Activated T-helper 9 cell treated with anti-CD3 and anti-CD28 coated beads, Interleukin-2, amount 50 U/mL, for 16 hours (primary cell): Measurements from ENCODE around the gene IGLL1.
"Not testable (repeated sequence)": the region's sequence is repeated elsewhere in the genome, so short reads cannot be mapped to it uniquely, and the experiment has no call there.

Source experiments
- DNase-seq: peaks from one replicate; pipeline ENCODE4 v3.0.0-alpha.2; 2020; ENCODE audit warnings: low read depth

IGLL1 gene

DNA sequence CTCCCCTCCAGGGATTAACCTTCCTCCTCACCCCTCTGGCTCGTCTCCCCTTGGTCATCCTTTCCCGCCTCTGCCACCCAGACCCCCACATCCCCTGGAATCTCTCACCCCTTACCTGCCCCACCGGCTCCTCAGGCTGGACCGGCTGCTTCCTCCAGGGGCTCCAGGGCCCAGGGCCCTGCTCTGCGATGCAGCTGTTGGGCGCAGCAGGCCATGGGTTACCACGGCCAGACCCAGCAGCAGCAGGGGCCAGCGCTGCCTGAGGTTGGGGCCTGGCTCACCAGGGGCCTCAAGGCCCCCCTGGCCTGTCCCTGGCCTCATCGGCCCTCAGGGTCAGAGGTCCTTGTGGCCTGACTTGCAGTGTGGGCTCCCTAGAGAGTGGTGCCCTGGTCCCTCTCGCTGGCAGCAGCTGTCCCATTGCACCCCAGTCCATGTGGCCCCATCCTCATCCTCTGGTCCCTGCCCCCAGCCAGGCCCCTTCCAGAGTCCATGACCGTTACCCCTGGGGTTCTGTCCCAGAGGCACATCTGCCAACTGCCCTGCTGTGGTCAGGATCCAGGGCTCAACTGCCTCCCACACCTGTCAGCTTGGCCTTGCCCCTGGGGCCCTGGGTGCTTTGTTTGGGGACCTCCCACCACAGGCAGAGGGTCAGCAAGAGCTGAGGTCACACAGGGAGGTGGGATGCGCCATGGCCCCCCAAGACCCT, at the start of gene IGLL1:
IGLL1 (minus strand) TSS at position 421 of the 706 bp plus-strand sequence; CDS start at position 321, 100 bp downstream.
- no peak for DNase-seq

- DNase-seq, result not testable (repeated sequence)
Measured at GRCh38 chr22:23628056-23628743, 48.1 kb upstream of the IGLL1 start.

DNA sequence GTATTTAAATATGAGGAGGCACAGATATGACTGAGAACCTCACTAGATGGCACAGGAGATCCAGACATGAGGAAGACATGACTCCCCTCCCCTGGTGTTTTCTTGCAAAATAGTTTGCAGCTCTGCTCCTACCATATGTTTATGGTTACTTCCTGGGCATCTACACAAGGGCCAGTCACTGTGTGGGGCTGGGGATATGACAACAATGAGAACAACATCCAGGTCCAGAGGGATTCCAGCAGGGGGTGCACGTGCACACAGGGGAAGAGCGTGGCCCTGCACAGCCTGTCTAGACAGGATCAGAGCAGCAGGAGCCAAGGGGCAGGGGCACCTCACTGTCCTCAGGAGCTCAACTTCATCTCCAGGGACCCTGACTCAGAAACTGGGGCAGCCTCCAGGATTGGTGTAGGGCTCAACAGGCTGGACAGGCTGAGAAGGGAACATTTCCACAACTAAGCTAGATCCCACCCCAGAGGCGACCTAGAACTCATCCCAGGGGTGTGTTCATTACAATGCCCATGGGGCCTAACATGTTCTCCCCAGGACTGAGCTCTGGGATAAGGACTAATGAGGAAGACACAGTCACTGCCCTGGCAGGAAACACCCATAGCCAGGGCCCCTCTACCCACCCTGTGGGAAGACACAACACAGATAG, 47.4 kb upstream of the IGLL1 start:
- DNase-seq, result peak; percentile 30

GRCh38 chr22:23626286-23626975, 46.3 kb upstream of the IGLL1 start:
- DNase-seq, result no peak

DNA sequence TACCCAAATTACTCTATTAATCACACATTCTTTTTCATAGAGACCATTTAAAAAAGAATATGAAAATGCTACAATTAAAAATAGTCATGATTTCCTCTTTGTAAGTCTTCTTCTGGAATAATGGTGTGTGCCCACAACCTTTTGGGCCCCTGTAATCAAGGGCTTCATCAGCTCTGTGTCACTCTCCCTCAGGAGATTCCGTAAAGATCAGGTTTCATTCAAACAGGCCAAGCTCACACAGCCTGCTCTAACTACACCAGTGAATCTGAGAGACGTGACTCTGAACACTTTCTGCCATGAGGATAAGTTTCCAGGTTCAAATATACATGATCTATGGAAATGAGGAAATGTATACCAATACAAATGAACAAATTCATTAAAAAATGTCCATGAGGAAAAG, 42.5 kb upstream of the IGLL1 start:
- DNase-seq, result no peak

GRCh38 chr22:23621916-23622315, 41.8 kb upstream of the IGLL1 start:
- DNase-seq, result not testable (repeated sequence)

GRCh38 chr22:23621082-23621780, 41.1 kb upstream of the IGLL1 start:
- no peak for DNase-seq

GRCh38 chr22:23613193-23613972, 33.3 kb upstream of the IGLL1 start:
- no peak for DNase-seq

- DNase-seq, result no peak
Measured at GRCh38 chr22:23609983-23610781, 30.1 kb upstream of the IGLL1 start.

DNA sequence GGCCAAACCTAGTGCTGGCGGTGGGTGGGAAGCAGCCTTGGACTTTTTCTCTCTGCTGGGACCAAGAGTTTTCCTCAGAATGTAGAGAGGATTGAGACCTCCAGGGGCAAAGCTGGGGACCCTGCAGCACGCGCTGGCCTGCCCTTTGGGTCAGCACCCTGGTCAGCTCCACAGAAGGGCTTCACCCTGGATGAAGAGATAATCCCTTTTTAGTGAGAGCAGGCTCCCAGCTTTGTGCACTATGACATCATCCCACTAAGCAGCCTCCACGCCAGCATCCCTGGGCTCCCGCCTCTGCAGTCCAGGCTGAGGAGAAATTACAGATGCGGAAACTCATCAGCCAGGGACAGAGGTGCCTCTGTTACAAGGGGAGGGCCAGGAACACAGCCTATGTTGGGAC, 28.5 kb upstream of the IGLL1 start:
- no peak for DNase-seq

DNA sequence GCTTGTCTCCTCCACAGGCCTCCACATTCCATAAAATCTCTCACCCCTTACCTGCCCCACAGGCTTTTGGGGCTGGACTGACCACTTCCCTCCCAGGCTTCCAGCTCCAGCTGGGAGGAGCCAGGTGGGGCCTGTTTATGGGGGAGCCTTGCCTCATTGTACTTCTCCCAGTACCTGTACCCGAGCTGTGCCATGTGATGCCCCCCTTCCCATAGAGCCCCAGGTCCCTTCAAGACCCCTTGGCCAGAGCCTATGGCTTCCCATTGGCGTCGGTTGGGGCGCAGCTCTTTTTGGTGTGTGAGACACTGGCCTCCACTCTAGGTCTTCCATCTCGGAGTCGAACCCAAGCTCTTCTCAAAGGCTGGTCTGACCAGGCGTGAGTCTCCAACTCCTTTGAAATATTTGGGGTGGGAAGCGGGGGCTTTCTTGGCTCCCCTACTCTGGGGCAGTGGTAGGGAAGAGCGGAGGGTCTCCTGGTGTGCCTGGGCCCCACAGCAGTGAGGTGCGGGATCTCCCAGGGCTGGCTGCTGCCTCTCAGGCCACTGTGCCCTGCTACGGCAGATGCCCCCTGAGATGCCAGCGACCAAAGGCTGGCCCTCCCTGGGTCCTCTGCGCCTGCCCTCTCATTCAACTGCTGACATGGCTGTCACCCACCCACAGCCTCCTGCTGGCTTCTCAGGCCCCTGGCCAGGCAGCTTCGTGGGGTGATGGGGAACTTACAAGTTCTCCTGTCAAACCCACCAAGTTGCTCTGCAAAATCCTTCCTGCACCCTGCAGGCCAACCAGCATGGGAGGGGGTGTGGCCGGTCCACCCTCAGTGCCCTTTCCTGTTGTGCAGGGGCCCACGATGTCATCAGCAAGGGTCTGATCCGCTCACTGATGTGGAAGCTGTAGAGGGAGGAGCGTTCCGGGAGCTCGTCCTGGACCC, 26.4 kb upstream of the IGLL1 start:
- DNase-seq, result no peak

- no peak for DNase-seq
Measured at GRCh38 chr22:23604939-23605712, 25.0 kb upstream of the IGLL1 start.

DNA sequence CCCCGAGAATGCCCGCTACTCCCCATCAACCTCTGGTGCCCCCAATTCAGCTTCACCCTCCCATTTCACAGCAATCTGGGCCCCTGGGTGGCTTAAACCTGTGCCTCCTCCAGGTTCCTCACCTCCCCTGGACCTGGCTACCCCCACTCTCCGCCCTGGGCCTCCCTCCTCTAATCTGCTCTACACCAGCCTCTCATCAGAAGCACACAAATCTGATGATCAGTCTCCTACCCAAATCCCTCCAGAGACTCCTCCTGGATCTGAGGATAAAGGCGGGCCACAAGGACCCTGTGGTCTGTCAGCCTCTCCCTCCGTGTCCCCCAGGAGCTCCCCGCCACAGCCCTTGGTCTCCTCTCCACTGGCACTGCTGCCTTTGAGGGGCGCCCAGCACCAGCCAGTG, 23.2 kb upstream of the IGLL1 start:
- DNase-seq, result no peak

GRCh38 chr22:23598805-23599518, 18.9 kb upstream of the IGLL1 start:
- DNase-seq, result no peak

DNA sequence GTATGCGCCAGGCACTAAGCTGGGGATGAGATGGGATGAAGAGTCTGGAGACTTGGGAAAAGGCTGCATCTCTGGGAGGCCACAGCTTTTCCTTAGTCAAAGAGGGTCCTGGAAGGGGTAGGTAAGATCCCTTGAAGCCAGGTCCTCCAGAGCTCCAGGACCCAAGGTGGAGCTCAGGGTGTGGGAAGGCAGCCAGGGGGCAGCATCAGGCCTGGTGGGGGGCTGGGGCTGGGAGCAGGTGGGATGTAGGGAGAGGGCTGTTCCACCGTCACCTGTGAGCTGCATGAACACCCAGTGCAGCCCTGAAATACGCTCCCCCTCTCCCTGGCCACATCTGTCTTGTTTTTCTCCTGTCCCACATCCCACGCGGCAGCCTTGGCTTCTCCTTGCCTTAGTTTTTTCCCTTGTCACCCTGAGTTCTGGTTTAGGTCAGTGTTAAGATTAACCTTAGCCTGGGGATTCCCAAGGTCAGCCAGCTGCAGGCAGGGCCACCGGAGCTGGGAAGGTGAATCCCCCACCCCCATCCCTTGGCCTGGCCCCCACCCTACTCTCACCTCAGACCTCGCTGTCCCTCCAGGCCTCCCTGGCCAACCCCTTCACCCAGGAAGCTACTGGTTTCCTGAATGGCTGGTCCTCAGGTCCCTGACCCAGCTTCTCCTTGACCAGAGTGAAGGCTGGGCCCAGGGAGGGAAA, 17.6 kb upstream of the IGLL1 start:
- not testable (repeated sequence) for DNase-seq

DNA sequence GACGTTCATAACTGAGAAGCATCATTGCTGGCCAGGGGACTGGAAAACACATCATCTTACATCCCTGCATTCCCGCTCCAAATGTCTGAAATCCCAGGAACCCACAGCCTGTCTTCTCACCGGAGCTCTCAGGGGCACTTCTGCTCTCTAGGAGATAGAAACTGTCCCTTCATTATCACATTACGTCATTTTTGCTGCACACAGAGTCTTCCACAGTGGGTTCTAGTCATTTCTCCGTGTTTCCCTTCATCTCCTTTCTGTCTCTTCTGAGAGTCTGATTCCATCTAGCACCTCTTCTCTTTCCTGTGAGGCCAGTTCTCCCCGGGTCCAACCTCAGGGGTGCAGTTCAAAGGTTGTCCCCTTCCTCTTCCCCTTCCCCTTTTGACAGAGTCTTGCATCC, 15.8 kb upstream of the IGLL1 start:
- DNase-seq, result not testable (repeated sequence)

DNA sequence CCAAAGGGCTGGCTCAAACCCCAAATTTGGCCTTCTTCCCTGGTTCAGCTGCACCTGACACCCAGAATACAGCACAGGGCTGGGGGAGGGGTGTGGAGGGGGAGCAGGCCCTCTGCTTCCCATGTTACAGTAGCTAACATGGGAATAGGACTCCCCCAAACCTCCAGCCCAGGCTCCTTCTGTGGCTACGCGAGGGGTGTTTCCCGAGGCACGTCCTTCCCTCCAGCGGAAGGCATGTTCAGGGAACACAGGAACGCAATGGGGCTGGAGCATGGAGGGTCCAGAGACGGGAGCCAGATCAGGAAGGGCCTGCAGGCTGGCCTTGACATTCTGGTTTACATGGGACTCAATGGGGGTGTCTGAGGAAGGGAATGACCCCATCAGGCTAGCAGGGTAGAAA, 11.8 kb upstream of the IGLL1 start:
- DNase-seq, result no peak
